Psoas muscle (tissue), 8 donors: Measurements from ENCODE around the gene SPINK14. TPM values are rescaled to one million over a fixed set of nuclear protein-coding genes. Genes with fewer than 3 reads are reported as not detected.

ENCODE experiments used
- ATAC-seq, 4 donors: fragments of 200-7000 bp; cut with Tn5 transposase; one replicate each; pipeline ENCODE4 v1.9.1; 2020; ENCODE audit warnings: moderate library complexity in 3 of 4, mild to moderate bottlenecking in 2 of 4
- DNase-seq, 2 donors: peaks; one replicate each; pipeline ENCODE4 v3.0.0-alpha.2; 2020
- H3K27ac ChIP-seq: fragments of 200-600 bp; one replicate; pipeline ENCODE4 v1.8.0; 2022
- H3K27me3 ChIP-seq, 3 donors: fragments of 200-600 bp in 1 of 3; one replicate each; pipeline versions ENCODE4 v1.6.1 to v1.8.0; 2013 to 2022; ENCODE audit warnings: low read length in 2 of 3, mild to moderate bottlenecking in 2 of 3, moderate library complexity in 1 of 3; ENCODE audit not compliant: insufficient read depth in 3 of 3
- H3K36me3 ChIP-seq, 2 donors: fragments of 200-600 bp in 1 of 2; one replicate each; pipeline versions ENCODE4 v1.6.1 to v1.8.0; 2013 to 2022; ENCODE audit warnings: low read depth in 1 of 2, mild to moderate bottlenecking in 1 of 2, moderate library complexity in 1 of 2; ENCODE audit not compliant: insufficient read depth in 1 of 2
- H3K4me1 ChIP-seq: fragments of 200-600 bp; one replicate; pipeline ENCODE4 v1.8.0; 2022
- H3K4me3 ChIP-seq: fragments of 200-600 bp; one replicate; pipeline ENCODE4 v1.8.0; 2022; ENCODE audit warnings: mild to moderate bottlenecking
- H3K9me3 ChIP-seq: fragments of 200-600 bp; one replicate; pipeline ENCODE4 v1.8.0; 2022
- CTCF ChIP-seq: fragments of 200-600 bp; IDR thresholded peaks from one replicate; pipeline ENCODE4 v1.8.0; 2022; ENCODE audit warnings: antibody characterized with exemption
- WGBS, 3 donors: extraction: QIAGEN DNeasy Blood & Tissue Kit; methylation state at CpG; one replicate each; pipeline versions ENCODE4 v1.1.6 to v1.1.7; 2013; 5-methylcytosine and 5-hydroxymethylcytosine counted together
- intact Hi-C, 2 donors: fragments of 100-400 bp; cut with DNase I; formaldehyde crosslinking; loops; one replicate each; pipeline versions ENCODE4 v1.11.0 to v1.14.2; 2022
- long read RNA-seq, 2 donors: library from polyadenylated mRNA; unstranded; transcript quantifications; one replicate each; pipeline ENCODE4 v2.0.0, GENCODE V29; 2021
- polyA plus RNA-seq, 3 donors: library from polyadenylated mRNA; stranded (reverse); fragments of 200-250 nt; gene quantifications; one replicate each; pipeline ENCODE4 v1.2.3, GENCODE V29; 2013
- total RNA-seq, 4 donors: library from RNA; stranded (reverse); fragmentation: NEBNext Ultra II Directional in 2 of 4; extraction: Animal tissue kit (Norgen Biotek cat#: 25700) in 2 of 4; gene quantifications; one replicate each; pipeline versions ENCODE4 v1.2.1 to v1.2.4, GENCODE V29; 2021 to 2023
- donor health status: healthy with polysubstance abuse.
- donor health status: DM: no; HTN: no; CAD: no; lungs with moderate emphysema.
- donor health status: Bipolar disorder and iron deficiency.
- donor health status: healthy.
- donor health status: DM: yes; HTN: yes; CAD: no.
- donor health status: DM: no; HTN: no; CAD: no.
- donor health status: DM: no; HTN: no; CAD: no.
- donor health status: DM: yes; HTN: yes; CAD: no.

Gene SPINK14, protein sequence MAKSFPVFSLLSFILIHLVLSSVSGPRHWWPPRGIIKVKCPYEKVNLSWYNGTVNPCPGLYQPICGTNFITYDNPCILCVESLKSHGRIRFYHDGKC
- not detected for total RNA-seq
- polyA plus RNA-seq: not detected
- long read RNA-seq, donor 1: 0 reads
- long read RNA-seq, donor 2: 0 reads

- no peaks in the 10 kb centered on the region for H3K27me3 ChIP-seq
- ATAC-seq: no peak
- H3K4me3 ChIP-seq: no peak within 1 kb of the TSS
- WGBS, 3 donors: 82 to 85% (median 83%) methylated on average over 1 of the region's 1 CpG
- no peaks in the 10 kb centered on the region for H3K4me1 ChIP-seq
- H3K9me3 ChIP-seq: no peaks in the 10 kb centered on the region
- no peak within 1 kb of the TSS for H3K27ac ChIP-seq
- H3K36me3 ChIP-seq: no peaks in the 10 kb centered on the region
- intact Hi-C loops: no loop called here
- no peak for TF ChIP-seq CTCF
- no peak for DNase-seq
These were observed at the start of gene SPINK14 for GRCh38 chr5:148168246-148168645. Gene SPINK14 (plus strand): TSS chr5:148168546. CDS start chr5:148169733, 1,187 bp downstream.

GRCh38 chr5:148120317-148120716 lies 48.0 kb upstream of the SPINK14 start:
- no peak overlapping the region for H3K4me3 ChIP-seq
- intact Hi-C loops: no loop called here
- H3K9me3 ChIP-seq: no peaks in the 10 kb centered on the region
- DNase-seq (no peak), ATAC-seq (no peak)
- no peak for TF ChIP-seq CTCF
- no peaks in the 10 kb centered on the region for H3K27me3 ChIP-seq
- H3K4me1 ChIP-seq: no peaks in the 10 kb centered on the region
- no peaks in the 10 kb centered on the region for H3K36me3 ChIP-seq
- no peak overlapping the region for H3K27ac ChIP-seq
- 90 to 95% (median 93%) methylated on average over 3 of the region's 3 CpGs for WGBS, 3 donors

- intact Hi-C loops: no loop called here
- Histone ChIP-seq H3K4me3 (no peak overlapping the region), H3K36me3 (no peaks in the 10 kb centered on the region), H3K27me3 (no peaks in the 10 kb centered on the region), H3K4me1 (no peaks in the 10 kb centered on the region), H3K9me3 (no peaks in the 10 kb centered on the region), H3K27ac (no peak overlapping the region)
- 47 to 60% (median 53%) methylated on average over 3 of the region's 3 CpGs for WGBS, 3 donors
- no peak for DNase-seq
- no peak for ATAC-seq
- TF ChIP-seq CTCF: no peak
These were observed 42.7 kb upstream of the SPINK14 start for GRCh38 chr5:148125641-148126040.

DNA sequence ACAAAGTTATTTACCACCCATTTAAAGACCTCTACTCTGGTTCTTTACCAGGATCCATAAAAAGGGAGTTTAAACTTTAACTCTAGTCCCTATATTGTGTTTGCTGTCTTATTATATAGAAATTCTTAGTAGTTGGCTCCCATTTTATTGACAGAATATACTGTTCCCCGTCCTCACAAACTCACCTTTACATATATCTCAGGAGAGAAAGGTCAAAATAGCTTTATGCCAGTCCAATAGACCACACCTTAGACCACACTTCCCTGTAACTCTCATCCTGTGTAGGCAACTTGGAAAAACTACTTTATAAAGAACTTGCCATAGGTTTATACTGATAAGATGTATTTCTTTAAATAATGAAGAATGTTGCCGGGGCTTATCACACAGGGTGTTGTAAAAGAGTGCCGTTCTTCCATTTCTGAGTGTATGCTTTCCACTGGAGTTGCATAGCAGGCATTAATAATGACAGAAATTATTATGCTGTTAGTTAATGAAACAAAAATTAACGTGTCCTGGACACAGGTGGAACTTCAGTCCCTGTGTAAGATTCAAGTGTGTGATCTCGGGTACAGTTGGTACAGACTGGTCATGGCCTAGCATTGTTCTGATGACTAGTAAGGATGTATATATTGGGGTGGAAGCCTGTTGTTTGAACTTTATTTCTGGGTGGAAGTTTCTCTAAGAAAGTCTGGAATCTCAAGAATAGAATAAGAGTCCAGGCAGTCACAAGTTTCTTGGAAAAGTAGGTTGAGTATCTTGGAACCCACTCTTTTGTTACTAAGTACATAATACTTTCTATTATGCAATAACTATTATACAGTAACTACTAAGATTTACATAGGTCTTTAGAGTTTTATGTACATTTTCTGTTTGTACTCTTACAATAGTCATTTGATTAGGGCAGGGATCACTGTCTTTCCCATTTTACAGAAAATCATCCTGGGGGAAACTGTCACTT lies 33.0 kb upstream of the SPINK14 start:
- Histone ChIP-seq H3K36me3 (no peaks in the 10 kb centered on the region), H3K4me1 (no peaks in the 10 kb centered on the region), H3K9me3 (no peaks in the 10 kb centered on the region), H3K4me3 (no peak overlapping the region), H3K27ac (no peak overlapping the region), H3K27me3 (no peaks in the 10 kb centered on the region)
- no peak for ATAC-seq
- 79 to 83% (median 80%) methylated on average over 5 of the region's 5 CpGs for WGBS, 3 donors
- intact Hi-C loops: no loop called here
- TF ChIP-seq CTCF: no peak
- no peak for DNase-seq
